H1 (cell line): ENCODE data around the gene L2HGDH. TPM values are rescaled to one million over a fixed set of nuclear protein-coding genes. Genes with fewer than 3 reads are reported as not detected.

Experiments used
- CTCF ChIA-PET: fragments of 300-600 bp; sonication (Branson Sonifier 250); formaldehyde crosslinking; loops from one replicate; lab custom pipeline; 2021; ENCODE audit not compliant: partially characterized antibody; lab: Charles Lee
- POLR2A ChIA-PET: fragments of 300-600 bp; sonication (Branson Sonifier 250); formaldehyde crosslinking; loops from one replicate; lab custom pipeline; 2021; ENCODE audit warnings: inconsistent platforms; ENCODE audit not compliant: partially characterized antibody; lab: Charles Lee
- DNase-seq, 2 experiments: peaks; one replicate each; pipeline versions ENCODE4 v3.0.0 to v3.0.0-alpha.2; 2010 to 2022; ENCODE audit warnings: low spot score in 2 of 2, low read depth in 1 of 2, mixed read lengths in 1 of 2
- FAIRE-seq: peaks from 2 replicates; lab custom pipeline; 2011; peaks lifted over from hg19 to GRCh38; lab: Jason Lieb, UNC
- H2AFZ ChIP-seq: 2 replicates; pipeline ENCODE4 v1.8.1; 2012; ENCODE audit warnings: low read length, inconsistent platforms
- H2AK5ac ChIP-seq: 2 replicates; pipeline ENCODE4 v1.6.1; 2013; ENCODE audit warnings: low read depth, low read length
- H2BK120ac ChIP-seq: replicated peaks from 2 replicates; pipeline ENCODE3; 2013; ENCODE audit warnings: low read depth, low read length, inconsistent platforms
- H2BK12ac ChIP-seq: 2 replicates; pipeline ENCODE4 v1.6.1; 2013; ENCODE audit warnings: low read depth, low read length
- H2BK15ac ChIP-seq: 2 replicates; pipeline ENCODE4 v1.6.1; 2013; ENCODE audit warnings: low read length
- H2BK20ac ChIP-seq: 2 replicates; pipeline ENCODE4 v1.6.1; 2013; ENCODE audit warnings: low read length
- H2BK5ac ChIP-seq: 2 replicates; pipeline ENCODE4 v1.6.1; 2013; ENCODE audit warnings: low read depth, low read length
- H3K14ac ChIP-seq: 2 replicates; pipeline ENCODE4 v1.6.1; 2013; ENCODE audit warnings: inconsistent platforms; ENCODE audit not compliant: insufficient read length
- H3K18ac ChIP-seq: 2 replicates; pipeline ENCODE4 v1.6.1; 2013; ENCODE audit warnings: low read length; ENCODE audit errors: extremely low read depth
- H3K23ac ChIP-seq: 2 replicates; pipeline ENCODE4 v1.6.1; 2013; ENCODE audit warnings: inconsistent platforms; ENCODE audit not compliant: insufficient read length
- H3K23me2 ChIP-seq: 2 replicates; pipeline ENCODE4 v1.6.1; 2013; ENCODE audit warnings: low read depth, low read length
- H3K27ac ChIP-seq: 2 replicates; pipeline ENCODE4 v1.6.1; 2011; ENCODE audit warnings: low read depth, low read length, inconsistent platforms
- H3K27me3 ChIP-seq, 4 experiments: replicated peaks in 1 of 4; 1 replicate in 1 of 4; 2 replicates in 3 of 4; pipeline versions ENCODE4 v1.6.1 to v1.8.1; 2011 to 2013; ENCODE audit warnings: low read length in 3 of 4, mild to moderate bottlenecking in 3 of 4, inconsistent platforms in 2 of 4, mixed read lengths in 2 of 4, moderate library complexity in 1 of 4; ENCODE audit not compliant: control insufficient read depth in 3 of 4, insufficient read depth in 3 of 4; ENCODE audit errors: extremely low read depth in 1 of 4
- H3K36me3 ChIP-seq, 4 experiments: 2 replicates each; pipeline versions ENCODE4 v1.6.1 to v1.8.1; 2011 to 2013; ENCODE audit warnings: mild to moderate bottlenecking in 4 of 4, low read length in 3 of 4, moderate library complexity in 2 of 4, control low read depth in 1 of 4, inconsistent platforms in 1 of 4; ENCODE audit not compliant: insufficient read depth in 4 of 4, control insufficient read depth in 2 of 4
- H3K4ac ChIP-seq: replicated peaks from 2 replicates; pipeline ENCODE3; 2013; ENCODE audit warnings: low read length, low read depth, mixed read lengths, inconsistent platforms; ENCODE audit not compliant: insufficient read length
- H3K4me1 ChIP-seq, 4 experiments: replicated peaks in 1 of 4; 1 replicate in 1 of 4; 2 replicates in 3 of 4; pipeline versions ENCODE4 v1.6.1 to v1.8.1; 2011 to 2013; ENCODE audit warnings: low read length in 3 of 4, inconsistent platforms in 2 of 4, mixed read lengths in 1 of 4; ENCODE audit not compliant: insufficient read depth in 4 of 4, control insufficient read depth in 3 of 4
- H3K4me2 ChIP-seq, 2 experiments: 2 replicates each; pipeline versions ENCODE4 v1.6.1 to v1.8.1; 2011 to 2013; ENCODE audit warnings: low read depth in 2 of 2, low read length in 2 of 2, control low read depth in 1 of 2, inconsistent platforms in 1 of 2, mild to moderate bottlenecking in 1 of 2; ENCODE audit not compliant: insufficient read depth in 1 of 2
- H3K4me3 ChIP-seq, 4 experiments: fragments of 200-600, 300-600 bp in 1 of 4; sonication (generic), shearing (Covaris generic), sonication (Bioruptor Twin) in 1 of 4; 2 replicates each; pipeline versions ENCODE4 v1.5.1 to v1.8.1; 2011 to 2016; ENCODE audit warnings: low read length in 4 of 4, low read depth in 3 of 4, control low read depth in 2 of 4, inconsistent platforms in 2 of 4, mild to moderate bottlenecking in 2 of 4, mixed read lengths in 1 of 4, moderate library complexity in 1 of 4; ENCODE audit not compliant: insufficient read depth in 2 of 4; ENCODE audit errors: extremely low read depth in 1 of 4
- H3K56ac ChIP-seq: replicated peaks from 2 replicates; pipeline ENCODE3; 2013; ENCODE audit warnings: low read depth, mild to moderate bottlenecking, mixed read lengths, low read length, inconsistent platforms; ENCODE audit not compliant: insufficient read length
- H3K79me1 ChIP-seq: 2 replicates; pipeline ENCODE4 v1.6.1; 2013; ENCODE audit warnings: low read depth, low read length, control low read depth
- H3K79me2 ChIP-seq, 2 experiments: 2 replicates each; pipeline versions ENCODE4 v1.6.1 to v1.8.1; 2012 to 2013; ENCODE audit warnings: low read length in 2 of 2, mild to moderate bottlenecking in 2 of 2, inconsistent platforms in 1 of 2; ENCODE audit not compliant: insufficient read depth in 2 of 2, control insufficient read depth in 1 of 2
- H3K9ac ChIP-seq, 4 experiments: replicated peaks in 1 of 4; 1 replicate in 1 of 4; 2 replicates in 3 of 4; pipeline versions ENCODE4 v1.6.1 to v1.8.1; 2011 to 2013; ENCODE audit warnings: low read depth in 3 of 4, low read length in 3 of 4, control low read depth in 2 of 4, mild to moderate bottlenecking in 2 of 4, moderate library complexity in 2 of 4, inconsistent platforms in 1 of 4; ENCODE audit errors: extremely low read depth in 1 of 4
- H3K9me3 ChIP-seq, 2 experiments: 2 replicates each; pipeline versions ENCODE4 v1.6.1 to v1.8.1; 2012 to 2013; ENCODE audit warnings: mild to moderate bottlenecking in 2 of 2, moderate library complexity in 2 of 2, control low read depth in 1 of 2, inconsistent platforms in 1 of 2, low read depth in 1 of 2, low read length in 1 of 2, mixed read lengths in 1 of 2; ENCODE audit not compliant: insufficient read depth in 2 of 2
- H4K20me1 ChIP-seq, 2 experiments: replicated peaks in 1 of 2; 2 replicates each; pipeline versions ENCODE3 to v1.8.1; 2011 to 2013; ENCODE audit warnings: inconsistent platforms in 2 of 2, low read length in 2 of 2, mild to moderate bottlenecking in 1 of 2; ENCODE audit not compliant: insufficient read depth in 2 of 2, control insufficient read depth in 1 of 2
- H4K5ac ChIP-seq: 2 replicates; pipeline ENCODE4 v1.6.1; 2013; ENCODE audit warnings: low read length, low read depth, mixed read lengths, inconsistent platforms; ENCODE audit not compliant: insufficient read length
- H4K8ac ChIP-seq: 2 replicates; pipeline ENCODE4 v1.8.0; 2013; ENCODE audit warnings: mild to moderate bottlenecking, moderate library complexity, low read length, inconsistent platforms; ENCODE audit not compliant: insufficient read depth; ENCODE audit errors: extremely low read depth
- H4K91ac ChIP-seq: replicated peaks from 2 replicates; pipeline ENCODE3; 2013; ENCODE audit warnings: low read length, mixed read lengths, inconsistent platforms; ENCODE audit not compliant: insufficient read length
- CBX5 ChIP-seq: fragments of 300-800, 300-1000 bp; sonication (generic); IDR thresholded peaks from 2 replicates; pipeline ENCODE4 v1.7.1; 2016; ENCODE audit warnings: antibody characterized with exemption, low read length, low read depth
- CEBPB ChIP-seq: IDR thresholded peaks from 2 replicates; pipeline ENCODE4 v1.6.1; 2012; ENCODE audit warnings: low read depth, low read length
- CREB1 ChIP-seq: IDR thresholded peaks from 2 replicates; pipeline ENCODE4 v1.6.1; 2012; ENCODE audit warnings: inconsistent platforms
- CTBP2 ChIP-seq: IDR thresholded peaks from 2 replicates; pipeline ENCODE4 v1.7.0; 2011; ENCODE audit warnings: borderline replicate concordance, mild to moderate bottlenecking, moderate library complexity, mixed read lengths, low read length; ENCODE audit not compliant: insufficient read depth, insufficient read length
- HDAC6 ChIP-seq: IDR thresholded peaks from one replicate; pipeline ENCODE4 v1.7.1; 2012; ENCODE audit warnings: low read depth, mild to moderate bottlenecking, inconsistent platforms, low read length, moderate library complexity
- RAD21 ChIP-seq, 2 experiments: IDR thresholded peaks in 1 of 2; conservative IDR thresholded peaks in 1 of 2; 2 replicates each; pipeline ENCODE4 v1.6.1; 2011; ENCODE audit warnings: low read depth in 2 of 2, low read length in 2 of 2, improper control_type of control experiment in 1 of 2, inconsistent platforms in 1 of 2, mild to moderate bottlenecking in 1 of 2, moderate library complexity in 1 of 2
- SAP30 ChIP-seq: fragments of 300-600 bp; sonication (generic); IDR thresholded peaks from 2 replicates; pipeline ENCODE4 v1.7.1; 2012; ENCODE audit warnings: low read length, moderate library complexity, mild to moderate bottlenecking, inconsistent platforms; ENCODE audit not compliant: insufficient read depth, insufficient replicate concordance
- SP1 ChIP-seq: IDR thresholded peaks from 2 replicates; pipeline ENCODE4 v1.6.1; 2011; ENCODE audit warnings: low read depth, low read length
- TAF7 ChIP-seq: optimal IDR thresholded peaks from 2 replicates; pipeline ENCODE3; 2011; ENCODE audit warnings: low read depth, mild to moderate bottlenecking, inconsistent platforms, low read length, moderate library complexity, borderline replicate concordance
- TEAD4 ChIP-seq: IDR thresholded peaks from 2 replicates; pipeline ENCODE4 v1.6.1; 2012; ENCODE audit warnings: low read depth, low read length, inconsistent platforms, mixed read lengths
- WGBS, 2 experiments: shearing (Covaris generic) in 1 of 2; methylation state at CpG; one replicate each; pipeline versions ENCODE4 v1.1.6 to v1.1.7; 2013 to 2015; ENCODE audit warnings: low lambda C conversion rate in 2 of 2, mixed read lengths in 2 of 2, inconsistent platforms in 1 of 2, low coverage in 1 of 2, missing lambda C conversion rate in 1 of 2; ENCODE audit not compliant: insufficient replicate concordance in 2 of 2, insufficient coverage in 1 of 2, insufficient read length in 1 of 2; ENCODE audit errors: extremely low coverage in 1 of 2, missing lambda C conversion rate in 1 of 2; 5-methylcytosine and 5-hydroxymethylcytosine counted together
- polyA plus RNA-seq, 7 experiments: library from polyadenylated mRNA; depleted of rRNA in 3 of 7; stranded (reverse) in 5 of 7; unstranded in 2 of 7; fragments of >200 nt in 5 of 7; fragments of 200-250 nt in 2 of 7; gene quantifications; 1 replicate in 5 of 7; 2 replicates in 1 of 7; 4 replicates in 1 of 7; pipeline versions ENCODE4 v1.2.1 to v1.2.3, GENCODE V29; 2011 to 2013; ENCODE audit warnings: missing spikeins in 2 of 7, mixed read lengths in 2 of 7
- total RNA-seq: library from RNA; stranded (reverse); fragmentation: NEBNext Ultra II Directional; extraction: Animal tissue kit (Norgen Biotek cat#: 25700); gene quantifications from 2 replicates; pipeline ENCODE4 v1.2.1, GENCODE V29; 2021
- TF ChIP-seq, protein P1 (sequence below), 3 experiments: IDR thresholded peaks; 1 replicate in 2 of 3; 2 replicates in 1 of 3; pipeline versions ENCODE4 v1.5.1 to v1.6.1; 2011; ENCODE audit warnings: low read length in 3 of 3, mild to moderate bottlenecking in 3 of 3, inconsistent platforms in 2 of 3, low read depth in 1 of 3, moderate library complexity in 1 of 3; ENCODE audit not compliant: insufficient read depth in 1 of 3; ENCODE audit errors: control extremely low read depth in 1 of 3

Gene L2HGDH
- total and polyA plus RNA-seq, 2 of the 8 experiments (the other 6 are each of a cell fraction or from before 2014, with no cell fraction given): 12.2 to 28.6 TPM

DNA sequence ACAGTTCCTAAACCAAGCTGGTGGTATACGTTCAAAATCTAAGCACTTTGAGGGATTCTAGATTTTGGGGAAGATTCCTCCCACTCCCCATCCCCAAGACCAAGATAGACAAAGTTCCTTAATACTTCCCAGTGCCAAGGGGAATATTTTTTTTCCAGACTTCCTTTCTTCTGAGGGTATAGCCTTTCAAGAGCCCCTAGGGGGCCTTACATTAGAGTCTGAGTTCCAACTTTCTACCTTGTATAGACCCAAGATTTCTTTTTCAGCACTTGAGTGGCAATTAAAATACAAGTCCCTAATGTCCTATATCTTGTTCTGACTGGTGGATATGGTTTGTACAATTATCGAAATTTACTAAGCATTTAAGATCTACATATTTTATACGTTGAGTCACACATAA, 52.0 kb downstream of the L2HGDH start:
- Histone ChIP-seq H3K27me3 (no peaks in the 10 kb centered on the region), H3K23ac (no peak overlapping the region), H3K27ac (no peak overlapping the region), H2BK120ac (no peak overlapping the region), H2BK12ac (no peak overlapping the region), H3K56ac (no peak overlapping the region), H4K91ac (no peak overlapping the region), H2BK5ac (no peak overlapping the region), H3K79me2 (no peaks in the 10 kb centered on the region), H2BK20ac (no peak overlapping the region), H3K4me1 (no peaks in the 10 kb centered on the region), H4K20me1 (no peaks in the 10 kb centered on the region), H4K5ac (no peak overlapping the region), H3K9ac (no peak overlapping the region), H3K23me2 (no peaks in the 10 kb centered on the region), H2BK15ac (no peak overlapping the region), H2AK5ac (no peak overlapping the region), H3K4me2 (no peak overlapping the region), H3K14ac (no peak overlapping the region), H3K4ac (no peak overlapping the region), H3K36me3 (peaks cover under 1 to 5% (median 3%) of the 10 kb centered on the region in 4 experiments; a peak in 5 of 8 replicates), H3K9me3 (no peaks in the 10 kb centered on the region), H4K8ac (no peak overlapping the region), H2AFZ (no peak overlapping the region), H3K4me3 (no peak overlapping the region), H3K18ac (no peak overlapping the region), H3K79me1 (no peaks in the 10 kb centered on the region)
- DNase-seq (no peak), FAIRE-seq (no peak)
- ChIA-PET CTCF (interaction anchor here (0.9 to 2.9 kb wide), 10 partner anchors 11 to 380 kb away, joined by 3 to 11 read pairs (median 4); partner anchors contain the start of gene VCPKMT), POLR2A (no interaction called here)
- 70% methylated on average over 3 of the region's 3 CpGs; no CpG with 5 or more reads in 1 of the 2 experiments for WGBS, 2 experiments
- no peak for TF ChIP-seq TAF7
- TF ChIP-seq, protein P1, sequence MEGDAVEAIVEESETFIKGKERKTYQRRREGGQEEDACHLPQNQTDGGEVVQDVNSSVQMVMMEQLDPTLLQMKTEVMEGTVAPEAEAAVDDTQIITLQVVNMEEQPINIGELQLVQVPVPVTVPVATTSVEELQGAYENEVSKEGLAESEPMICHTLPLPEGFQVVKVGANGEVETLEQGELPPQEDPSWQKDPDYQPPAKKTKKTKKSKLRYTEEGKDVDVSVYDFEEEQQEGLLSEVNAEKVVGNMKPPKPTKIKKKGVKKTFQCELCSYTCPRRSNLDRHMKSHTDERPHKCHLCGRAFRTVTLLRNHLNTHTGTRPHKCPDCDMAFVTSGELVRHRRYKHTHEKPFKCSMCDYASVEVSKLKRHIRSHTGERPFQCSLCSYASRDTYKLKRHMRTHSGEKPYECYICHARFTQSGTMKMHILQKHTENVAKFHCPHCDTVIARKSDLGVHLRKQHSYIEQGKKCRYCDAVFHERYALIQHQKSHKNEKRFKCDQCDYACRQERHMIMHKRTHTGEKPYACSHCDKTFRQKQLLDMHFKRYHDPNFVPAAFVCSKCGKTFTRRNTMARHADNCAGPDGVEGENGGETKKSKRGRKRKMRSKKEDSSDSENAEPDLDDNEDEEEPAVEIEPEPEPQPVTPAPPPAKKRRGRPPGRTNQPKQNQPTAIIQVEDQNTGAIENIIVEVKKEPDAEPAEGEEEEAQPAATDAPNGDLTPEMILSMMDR (IDR thresholded peaks at IDR 0.05; ENCODE audit: control extremely low read depth in 1 of 3, insufficient read depth in 1 of 3, low read depth in 1 of 3, low read length in 3 of 3): no peak
- TF ChIP-seq SAP30: no peak
- no peak for TF ChIP-seq CBX5
- no peak for TF ChIP-seq TEAD4
- TF ChIP-seq HDAC6: no peak
- no peak for TF ChIP-seq RAD21 (IDR thresholded peaks at IDR 0.05 in 1 of 2, conservative IDR thresholded peaks at IDR 0.05 in 1 of 2; ENCODE audit: low read depth in 2 of 2, low read length in 2 of 2)
- no peak for TF ChIP-seq SP1
- no peak for TF ChIP-seq CTBP2
- no peak for TF ChIP-seq CEBPB
- TF ChIP-seq CREB1: no peak
